ENCODE results near the gene MRPL11.
"Not testable (repeated sequence)": the region's sequence is repeated elsewhere in the genome, so short reads cannot be mapped to it uniquely, and the experiment has no call there.

MRPL11 gene

GRCh38 chr11:66451663-66452062 is 13.0 kb upstream of the MRPL11 start:
- H3K36me3 ChIP-seq (ENCODE audit: control insufficient read depth, insufficient read depth, low read length), result no peaks in the 10 kb centered on the region
- H3K4me3 ChIP-seq (ENCODE audit: low read depth, low read length), result no peak overlapping the region
- no peak overlapping the region for H3K27ac ChIP-seq (ENCODE audit: low read depth, low read length)
- H3K9me3 ChIP-seq (ENCODE audit: control insufficient read depth, insufficient read depth, low read length), result no peaks in the 10 kb centered on the region
- no peaks in the 10 kb centered on the region for H3K4me1 ChIP-seq (ENCODE audit: control insufficient read depth, insufficient read depth, low read length)
- no peak overlapping the region for H3K9ac ChIP-seq (ENCODE audit: low read depth, low read length)
- H3K27me3 ChIP-seq (ENCODE audit: control insufficient read depth, insufficient read depth, low read length), result no peaks in the 10 kb centered on the region

- Histone ChIP-seq H3K9ac (ENCODE audit: low read depth, low read length) (no peak overlapping the region), H3K9me3 (ENCODE audit: control insufficient read depth, insufficient read depth, low read length) (no peaks in the 10 kb centered on the region), H3K36me3 (ENCODE audit: control insufficient read depth, insufficient read depth, low read length) (no peaks in the 10 kb centered on the region), H3K4me1 (ENCODE audit: control insufficient read depth, insufficient read depth, low read length) (no peaks in the 10 kb centered on the region), H3K27ac (ENCODE audit: low read depth, low read length) (no peak overlapping the region), H3K4me3 (ENCODE audit: low read depth, low read length) (no peak overlapping the region), H3K27me3 (ENCODE audit: control insufficient read depth, insufficient read depth, low read length) (no peaks in the 10 kb centered on the region)
These were observed 11.9 kb upstream of the MRPL11 start for GRCh38 chr11:66450560-66450959.

DNA sequence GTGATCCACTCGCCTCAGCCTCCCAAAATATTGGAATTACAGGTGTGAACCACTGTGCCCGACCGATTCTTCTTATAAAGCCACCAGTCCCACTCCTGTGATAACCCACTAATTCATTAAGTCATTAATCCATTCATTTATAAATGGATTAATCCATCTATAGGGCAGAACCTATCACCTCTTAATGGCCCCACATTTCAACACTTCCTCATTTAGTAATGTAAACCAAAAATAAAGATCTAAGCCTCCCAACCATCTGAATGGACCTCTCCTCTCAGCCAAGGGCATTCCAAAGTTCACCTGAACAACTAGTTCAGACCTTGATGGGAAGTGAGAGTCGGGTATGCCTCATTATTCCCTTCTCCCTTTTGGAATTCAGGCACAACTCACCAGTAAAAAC is 9.9 kb upstream of the MRPL11 start:
- Histone ChIP-seq H3K27me3 (ENCODE audit: control insufficient read depth, insufficient read depth, low read length) (no peaks in the 10 kb centered on the region), H3K4me3 (ENCODE audit: low read depth, low read length) (no peak overlapping the region)

GRCh38 chr11:66447012-66447411 is 8.4 kb upstream of the MRPL11 start:
- no peak overlapping the region for H3K4me3 ChIP-seq (ENCODE audit: low read depth, low read length)
- no peaks in the 10 kb centered on the region for H3K4me1 ChIP-seq (ENCODE audit: control insufficient read depth, insufficient read depth, low read length)
- no peaks in the 10 kb centered on the region for H3K36me3 ChIP-seq (ENCODE audit: control insufficient read depth, insufficient read depth, low read length)
- H3K27me3 ChIP-seq (ENCODE audit: control insufficient read depth, insufficient read depth, low read length), result no peaks in the 10 kb centered on the region
- no peak overlapping the region for H3K27ac ChIP-seq (ENCODE audit: low read depth, low read length)
- no peak overlapping the region for H3K9ac ChIP-seq (ENCODE audit: low read depth, low read length)
- H3K9me3 ChIP-seq (ENCODE audit: control insufficient read depth, insufficient read depth, low read length), result peaks cover 15% of the 10 kb centered on the region

More for the DNA sequence above, 9.9 kb upstream of the MRPL11 start:
- Histone ChIP-seq H3K36me3 (ENCODE audit: control insufficient read depth, insufficient read depth, low read length) (no peaks in the 10 kb centered on the region), H3K27ac (ENCODE audit: low read depth, low read length) (no peak overlapping the region), H3K9ac (ENCODE audit: low read depth, low read length) (no peak overlapping the region), H3K4me1 (ENCODE audit: control insufficient read depth, insufficient read depth, low read length) (no peaks in the 10 kb centered on the region), H3K9me3 (ENCODE audit: control insufficient read depth, insufficient read depth, low read length) (peaks cover 8% of the 10 kb centered on the region)

GRCh38 chr11:66443602-66444001 is 5.0 kb upstream of the MRPL11 start:
- Histone ChIP-seq H3K4me3 (ENCODE audit: low read depth, low read length) (no peak overlapping the region), H3K4me1 (ENCODE audit: control insufficient read depth, insufficient read depth, low read length) (no peaks in the 10 kb centered on the region), H3K36me3 (ENCODE audit: control insufficient read depth, insufficient read depth, low read length) (no peaks in the 10 kb centered on the region), H3K9me3 (ENCODE audit: control insufficient read depth, insufficient read depth, low read length) (peaks cover 15% of the 10 kb centered on the region), H3K9ac (ENCODE audit: low read depth, low read length) (no peak overlapping the region), H3K27me3 (ENCODE audit: control insufficient read depth, insufficient read depth, low read length) (no peaks in the 10 kb centered on the region), H3K27ac (ENCODE audit: low read depth, low read length) (no peak overlapping the region)

DNA sequence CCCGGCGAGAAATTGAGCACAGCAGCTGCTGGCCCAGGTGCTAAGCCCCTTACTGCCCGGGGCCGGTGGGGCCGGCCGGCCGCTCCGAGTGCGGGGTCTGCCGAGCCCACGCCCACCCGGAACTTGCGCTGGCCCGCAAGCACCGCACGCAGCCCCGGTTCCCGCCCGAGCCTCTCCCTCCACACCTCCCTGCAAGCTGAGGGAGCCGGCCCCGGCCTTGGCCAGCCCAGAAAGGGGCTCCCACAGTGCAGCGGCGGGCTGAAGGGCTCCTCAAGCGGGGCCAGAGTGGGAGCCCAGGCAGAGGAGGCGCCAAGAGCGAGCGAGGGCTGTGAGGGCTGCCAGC is 2.3 kb upstream of the MRPL11 start:
- H3K36me3 ChIP-seq (ENCODE audit: control insufficient read depth, insufficient read depth, low read length), result peaks cover 13% of the 10 kb centered on the region
- not testable (repeated sequence) for H3K9ac ChIP-seq (ENCODE audit: low read depth, low read length); H3K4me1 ChIP-seq (ENCODE audit: control insufficient read depth, insufficient read depth, low read length); H3K27ac ChIP-seq (ENCODE audit: low read depth, low read length); H3K4me3 ChIP-seq (ENCODE audit: low read depth, low read length); H3K27me3 ChIP-seq (ENCODE audit: control insufficient read depth, insufficient read depth, low read length)
- H3K9me3 ChIP-seq (ENCODE audit: control insufficient read depth, insufficient read depth, low read length), result peaks cover 15% of the 10 kb centered on the region

- peaks cover 19% of the 10 kb centered on the region for H3K36me3 ChIP-seq (ENCODE audit: control insufficient read depth, insufficient read depth, low read length)
- H3K27me3 ChIP-seq (ENCODE audit: control insufficient read depth, insufficient read depth, low read length); H3K4me1 ChIP-seq (ENCODE audit: control insufficient read depth, insufficient read depth, low read length); H3K4me3 ChIP-seq (ENCODE audit: low read depth, low read length); H3K27ac ChIP-seq (ENCODE audit: low read depth, low read length); H3K9ac ChIP-seq (ENCODE audit: low read depth, low read length): not testable (repeated sequence)
- H3K9me3 ChIP-seq (ENCODE audit: control insufficient read depth, insufficient read depth, low read length), result peaks cover 15% of the 10 kb centered on the region
These were observed 1.7 kb upstream of the MRPL11 start for GRCh38 chr11:66440101-66440939.

GRCh38 chr11:66437979-66438503 is 607 bp downstream of the MRPL11 start:
- H3K4me3 ChIP-seq (ENCODE audit: low read depth, low read length), result peak overlapping the region; percentile 94
- peak overlapping the region; percentile 97 for H3K27ac ChIP-seq (ENCODE audit: low read depth, low read length)
- no peaks in the 10 kb centered on the region for H3K4me1 ChIP-seq (ENCODE audit: control insufficient read depth, insufficient read depth, low read length)
- H3K27me3 ChIP-seq (ENCODE audit: control insufficient read depth, insufficient read depth, low read length), result no peaks in the 10 kb centered on the region
- peaks cover 1% of the 10 kb centered on the region for H3K9me3 ChIP-seq (ENCODE audit: control insufficient read depth, insufficient read depth, low read length)
- peaks cover 25% of the 10 kb centered on the region for H3K36me3 ChIP-seq (ENCODE audit: control insufficient read depth, insufficient read depth, low read length)
- H3K9ac ChIP-seq (ENCODE audit: low read depth, low read length), result peak overlapping the region; percentile 90

- H3K27ac ChIP-seq (ENCODE audit: low read depth, low read length), result no peak overlapping the region
- no peaks in the 10 kb centered on the region for H3K4me1 ChIP-seq (ENCODE audit: control insufficient read depth, insufficient read depth, low read length)
- H3K4me3 ChIP-seq (ENCODE audit: low read depth, low read length), result no peak overlapping the region
- H3K9me3 ChIP-seq (ENCODE audit: control insufficient read depth, insufficient read depth, low read length), result no peaks in the 10 kb centered on the region
- H3K36me3 ChIP-seq (ENCODE audit: control insufficient read depth, insufficient read depth, low read length), result peaks cover 25% of the 10 kb centered on the region
- no peak overlapping the region for H3K9ac ChIP-seq (ENCODE audit: low read depth, low read length)
- no peaks in the 10 kb centered on the region for H3K27me3 ChIP-seq (ENCODE audit: control insufficient read depth, insufficient read depth, low read length)
These were observed 6.1 kb downstream of the MRPL11 start for GRCh38 chr11:66432597-66432996.

DNA sequence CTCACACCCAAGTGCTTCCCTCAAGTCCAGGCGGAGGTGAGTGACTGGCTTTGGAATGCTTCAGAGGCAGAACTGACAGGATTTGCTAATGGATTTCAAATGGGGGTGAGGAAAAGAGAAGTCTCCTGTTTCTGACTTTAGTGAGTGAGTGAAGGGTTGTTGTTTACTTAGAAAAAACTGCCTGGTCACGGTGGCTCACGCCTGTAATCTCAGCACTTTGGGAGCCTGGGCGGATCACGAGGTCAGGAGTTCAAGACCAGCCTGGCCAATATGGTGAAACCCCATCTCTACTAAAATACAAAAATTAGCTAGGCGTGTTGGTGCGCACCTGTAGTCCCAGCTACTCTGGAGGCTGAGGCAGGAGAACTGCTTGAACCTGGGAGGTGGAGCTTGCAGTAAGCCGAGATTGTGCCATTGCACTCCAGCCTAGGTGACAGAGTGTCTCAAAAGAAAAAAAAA is 6.7 kb downstream of the MRPL11 start:
- H3K36me3 ChIP-seq (ENCODE audit: control insufficient read depth, insufficient read depth, low read length), result peaks cover 22% of the 10 kb centered on the region
- not testable (repeated sequence) for H3K27me3 ChIP-seq (ENCODE audit: control insufficient read depth, insufficient read depth, low read length); H3K4me1 ChIP-seq (ENCODE audit: control insufficient read depth, insufficient read depth, low read length); H3K9me3 ChIP-seq (ENCODE audit: control insufficient read depth, insufficient read depth, low read length); H3K9ac ChIP-seq (ENCODE audit: low read depth, low read length); H3K4me3 ChIP-seq (ENCODE audit: low read depth, low read length); H3K27ac ChIP-seq (ENCODE audit: low read depth, low read length)

DNA sequence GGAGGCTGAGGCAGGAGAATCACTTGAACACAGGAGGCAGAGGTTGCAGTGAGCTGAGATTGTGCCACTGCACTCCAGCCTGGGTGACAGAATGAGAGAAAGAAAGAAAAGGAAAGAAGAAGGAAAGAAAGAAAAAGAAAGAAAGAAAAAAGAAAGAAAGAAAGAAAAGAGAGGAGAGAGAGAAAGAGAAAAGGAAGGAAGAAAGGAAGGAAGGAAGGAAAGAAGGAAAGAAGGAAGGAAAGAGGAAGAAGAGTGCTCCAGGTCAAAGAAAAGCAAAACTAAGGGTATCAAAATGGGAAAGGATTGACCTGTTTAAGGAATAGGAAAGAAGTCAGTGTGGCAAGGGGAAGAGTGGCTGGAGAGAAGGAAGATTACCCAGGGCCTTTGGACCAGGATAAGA is 7.4 kb downstream of the MRPL11 start:
- not testable (repeated sequence) for H3K9me3 ChIP-seq (ENCODE audit: control insufficient read depth, insufficient read depth, low read length); H3K9ac ChIP-seq (ENCODE audit: low read depth, low read length); H3K27me3 ChIP-seq (ENCODE audit: control insufficient read depth, insufficient read depth, low read length); H3K4me1 ChIP-seq (ENCODE audit: control insufficient read depth, insufficient read depth, low read length); H3K27ac ChIP-seq (ENCODE audit: low read depth, low read length); H3K4me3 ChIP-seq (ENCODE audit: low read depth, low read length)
- peaks cover 16% of the 10 kb centered on the region for H3K36me3 ChIP-seq (ENCODE audit: control insufficient read depth, insufficient read depth, low read length)
